HL-60 (cell line): ENCODE results near the gene MBLAC1.

ENCODE experiments used
- POLR2AphosphoS5 ChIP-seq: IDR thresholded peaks from 2 replicates; pipeline ENCODE4 v1.6.1; 2012; ENCODE audit warnings: low read depth
- TF ChIP-seq, protein P1 (sequence below): IDR thresholded peaks from one replicate; pipeline ENCODE4 v1.5.1; 2011; ENCODE audit warnings: low read length, control low read depth, inconsistent platforms; ENCODE audit not compliant: insufficient read depth

DNA sequence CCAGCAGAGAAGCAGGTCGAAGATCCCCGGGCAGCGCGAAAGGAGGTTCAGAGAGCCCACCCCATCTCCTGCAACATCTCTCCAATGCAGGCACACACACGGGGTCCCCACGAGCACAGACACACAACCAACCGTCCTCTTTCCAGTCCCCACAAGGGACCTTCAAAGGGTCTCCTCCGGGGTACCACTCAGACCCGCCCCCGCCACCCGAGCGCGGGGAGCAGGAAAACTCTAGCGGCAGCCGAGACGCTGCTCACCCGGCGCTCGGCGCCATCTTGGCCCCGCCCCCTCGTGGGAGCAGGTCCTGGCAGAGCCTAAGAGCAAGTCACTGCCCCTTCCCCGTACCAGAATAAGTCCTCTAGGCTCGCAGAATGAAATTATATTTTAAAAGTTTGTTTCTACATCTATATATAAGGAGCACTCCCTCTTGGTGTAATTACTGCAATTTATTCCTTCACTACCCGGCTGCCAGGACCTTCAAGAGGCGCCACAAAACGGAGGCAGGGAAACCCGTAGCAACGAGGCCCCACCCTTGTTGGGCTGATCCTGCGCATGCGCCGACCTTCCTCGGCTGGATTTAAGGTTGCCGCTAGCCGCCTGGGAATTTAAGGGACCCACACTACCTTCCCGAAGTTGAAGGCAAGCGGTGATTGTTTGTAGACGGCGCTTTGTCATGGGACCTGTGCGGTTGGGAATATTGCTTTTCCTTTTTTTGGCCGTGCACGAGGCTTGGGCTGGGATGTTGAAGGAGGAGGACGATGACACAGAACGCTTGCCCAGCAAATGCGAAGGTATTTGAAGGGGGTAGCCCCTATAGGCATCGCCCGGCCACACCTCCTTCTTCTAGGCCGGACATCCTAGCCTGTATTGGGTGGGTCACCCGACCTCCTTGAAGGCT lies 7.4 kb upstream of the MBLAC1 start, which contains the start of the genes CNPY4 and TAF6:
- TF ChIP-seq, protein P1, sequence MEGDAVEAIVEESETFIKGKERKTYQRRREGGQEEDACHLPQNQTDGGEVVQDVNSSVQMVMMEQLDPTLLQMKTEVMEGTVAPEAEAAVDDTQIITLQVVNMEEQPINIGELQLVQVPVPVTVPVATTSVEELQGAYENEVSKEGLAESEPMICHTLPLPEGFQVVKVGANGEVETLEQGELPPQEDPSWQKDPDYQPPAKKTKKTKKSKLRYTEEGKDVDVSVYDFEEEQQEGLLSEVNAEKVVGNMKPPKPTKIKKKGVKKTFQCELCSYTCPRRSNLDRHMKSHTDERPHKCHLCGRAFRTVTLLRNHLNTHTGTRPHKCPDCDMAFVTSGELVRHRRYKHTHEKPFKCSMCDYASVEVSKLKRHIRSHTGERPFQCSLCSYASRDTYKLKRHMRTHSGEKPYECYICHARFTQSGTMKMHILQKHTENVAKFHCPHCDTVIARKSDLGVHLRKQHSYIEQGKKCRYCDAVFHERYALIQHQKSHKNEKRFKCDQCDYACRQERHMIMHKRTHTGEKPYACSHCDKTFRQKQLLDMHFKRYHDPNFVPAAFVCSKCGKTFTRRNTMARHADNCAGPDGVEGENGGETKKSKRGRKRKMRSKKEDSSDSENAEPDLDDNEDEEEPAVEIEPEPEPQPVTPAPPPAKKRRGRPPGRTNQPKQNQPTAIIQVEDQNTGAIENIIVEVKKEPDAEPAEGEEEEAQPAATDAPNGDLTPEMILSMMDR, result no peak
- TF ChIP-seq POLR2AphosphoS5, result peak; percentile 57; the same call in 1 of the 2 replicates
